Activated CD4-positive, alpha-beta T cell treated with anti-CD3 and anti-CD28 coated beads, Interleukin-2, amount 10 ng/mL, durations not matched to agents 7 days and 5 days (primary cell): ENCODE data around the gene STUM. TPM values are rescaled to one million over a fixed set of nuclear protein-coding genes. Genes with fewer than 3 reads are reported as not detected.
"Not testable (repeated sequence)": the region's sequence is repeated elsewhere in the genome, so short reads cannot be mapped to it uniquely, and the experiment has no call there.

Experiments
- CTCF ChIA-PET: fragments of 350-600 bp; sonication (Branson Sonifier 250); formaldehyde crosslinking; loops from one replicate; lab custom pipeline; 2021; ENCODE audit warnings: antibody characterized with exemption; lab: Charles Lee
- POLR2A ChIA-PET: fragments of 350-600 bp; sonication (Branson Sonifier 250); formaldehyde crosslinking; loops from one replicate; lab custom pipeline; 2021; ENCODE audit warnings: antibody characterized with exemption; lab: Charles Lee
- DNase-seq: peaks from one replicate; pipeline ENCODE4 v3.0.0-alpha.2; 2020
- H3K27ac Mint-ChIP-seq: one replicate; pipeline ENCODE4 v1.8.0; 2021; ENCODE audit warnings: mild to moderate bottlenecking, moderate library complexity, mixed read lengths
- H3K27me3 Mint-ChIP-seq: one replicate; pipeline ENCODE4 v1.8.0; 2021; ENCODE audit warnings: mixed read lengths
- H3K36me3 Mint-ChIP-seq: one replicate; pipeline ENCODE4 v1.8.0; 2021; ENCODE audit warnings: low read depth, mixed read lengths
- H3K4me1 Mint-ChIP-seq: one replicate; pipeline ENCODE4 v1.8.0; 2021; ENCODE audit warnings: mixed read lengths
- H3K4me3 Mint-ChIP-seq: one replicate; pipeline ENCODE4 v1.8.0; 2021; ENCODE audit warnings: mild to moderate bottlenecking, moderate library complexity, mixed read lengths
- H3K9me3 Mint-ChIP-seq: one replicate; pipeline ENCODE4 v1.8.0; 2021; ENCODE audit warnings: mixed read lengths
- total RNA-seq, 2 experiments: library from RNA; stranded (reverse); gene quantifications; one replicate each; pipeline ENCODE4 v1.2.3, GENCODE V29; 2021

STUM gene
- total RNA-seq, 2 experiments from 2014 or later, result not detected

GRCh38 chr1:226596531-226597165 lies 48.1 kb downstream of the STUM start:
- Mint-ChIP-seq H3K36me3 (no peaks in the 10 kb centered on the region), H3K27ac (no peak overlapping the region), H3K9me3 (no peaks in the 10 kb centered on the region), H3K4me1 (no peaks in the 10 kb centered on the region), H3K27me3 (peaks cover 11% of the 10 kb centered on the region), H3K4me3 (no peak overlapping the region)
- no peak for DNase-seq
- ChIA-PET CTCF (no interaction called here), POLR2A (no interaction called here)

- CTCF ChIA-PET, result interaction anchor here (0.5 to 1.0 kb wide), 2 partner anchors 90 to 230 kb away, joined by 3 to 5 read pairs; no protein-coding TSS in a partner anchor
- Mint-ChIP-seq H3K4me3 (no peak overlapping the region), H3K27ac (no peak overlapping the region), H3K4me1 (no peaks in the 10 kb centered on the region), H3K9me3 (no peaks in the 10 kb centered on the region), H3K27me3 (peaks cover 11% of the 10 kb centered on the region), H3K36me3 (no peaks in the 10 kb centered on the region)
- no peak for DNase-seq
- POLR2A ChIA-PET, result no interaction called here
Observed at GRCh38 chr1:226597616-226598454, 49.3 kb downstream of the STUM start.

- CTCF ChIA-PET, result interaction anchor here (1.0 kb wide), 1 partner anchor 230 kb away, joined by 3 read pairs; no protein-coding TSS in a partner anchor
- peaks cover 11% of the 10 kb centered on the region for H3K27me3 Mint-ChIP-seq
- DNase-seq, result no peak
- H3K9me3 Mint-ChIP-seq, result no peaks in the 10 kb centered on the region
- no peak overlapping the region for H3K27ac Mint-ChIP-seq
- H3K36me3 Mint-ChIP-seq, result no peaks in the 10 kb centered on the region
- POLR2A ChIA-PET, result no interaction called here
- no peaks in the 10 kb centered on the region for H3K4me1 Mint-ChIP-seq
- H3K4me3 Mint-ChIP-seq, result no peak overlapping the region
Observed at GRCh38 chr1:226598455-226598849, 49.9 kb downstream of the STUM start.

GRCh38 chr1:226598955-226599354 lies 50.4 kb downstream of the STUM start:
- H3K9me3 Mint-ChIP-seq, CTCF ChIA-PET, H3K36me3 Mint-ChIP-seq, DNase-seq, H3K4me3 Mint-ChIP-seq, POLR2A ChIA-PET, H3K4me1 Mint-ChIP-seq, H3K27ac Mint-ChIP-seq: not testable (repeated sequence)
- H3K27me3 Mint-ChIP-seq, result peaks cover 11% of the 10 kb centered on the region

GRCh38 chr1:226599636-226600238 lies 51.2 kb downstream of the STUM start:
- DNase-seq, result no peak
- Mint-ChIP-seq H3K27ac (no peak overlapping the region), H3K4me1 (peaks cover 2% of the 10 kb centered on the region), H3K27me3 (peaks cover 11% of the 10 kb centered on the region), H3K9me3 (no peaks in the 10 kb centered on the region), H3K4me3 (no peak overlapping the region), H3K36me3 (no peaks in the 10 kb centered on the region)
- CTCF ChIA-PET, result no interaction called here
- POLR2A ChIA-PET, result no interaction called here

- H3K4me3 Mint-ChIP-seq, result no peak overlapping the region
- no peaks in the 10 kb centered on the region for H3K36me3 Mint-ChIP-seq
- no peaks in the 10 kb centered on the region for H3K9me3 Mint-ChIP-seq
- peaks cover 11% of the 10 kb centered on the region for H3K27me3 Mint-ChIP-seq
- DNase-seq, result no peak
- H3K27ac Mint-ChIP-seq, result no peak overlapping the region
- H3K4me1 Mint-ChIP-seq, result peaks cover 2% of the 10 kb centered on the region
- POLR2A ChIA-PET, result no interaction called here
- CTCF ChIA-PET, result interaction anchor here (1.2 kb wide), 1 partner anchor 12 kb away, joined by 3 read pairs; no protein-coding TSS in a partner anchor
Observed at GRCh38 chr1:226600254-226600653, 51.7 kb downstream of the STUM start.

- DNase-seq, result no peak
- H3K9me3 Mint-ChIP-seq, result no peaks in the 10 kb centered on the region
- H3K36me3 Mint-ChIP-seq, result no peaks in the 10 kb centered on the region
- H3K4me3 Mint-ChIP-seq, result no peak overlapping the region
- POLR2A ChIA-PET, result no interaction called here
- H3K27me3 Mint-ChIP-seq, result peaks cover 11% of the 10 kb centered on the region
- CTCF ChIA-PET, result interaction anchor here (1.2 kb wide), 1 partner anchor 13 kb away, joined by 3 read pairs; no protein-coding TSS in a partner anchor
- no peak overlapping the region for H3K27ac Mint-ChIP-seq
- peaks cover 2% of the 10 kb centered on the region for H3K4me1 Mint-ChIP-seq
Observed at GRCh38 chr1:226601456-226601855, 52.9 kb downstream of the STUM start.

- H3K36me3 Mint-ChIP-seq, result no peaks in the 10 kb centered on the region
- DNase-seq, result no peak
- ChIA-PET POLR2A (no interaction called here), CTCF (no interaction called here)
- peaks cover 11% of the 10 kb centered on the region for H3K27me3 Mint-ChIP-seq
- H3K9me3 Mint-ChIP-seq, result no peaks in the 10 kb centered on the region
- peaks cover 2% of the 10 kb centered on the region for H3K4me1 Mint-ChIP-seq
- no peak overlapping the region for H3K27ac Mint-ChIP-seq
- no peak overlapping the region for H3K4me3 Mint-ChIP-seq
Observed at GRCh38 chr1:226602186-226603021, 53.8 kb downstream of the STUM start.

GRCh38 chr1:226603022-226603857 lies 54.7 kb downstream of the STUM start:
- H3K4me3 Mint-ChIP-seq, result no peak overlapping the region
- ChIA-PET CTCF (interaction anchor here (1.5 kb wide), 1 partner anchor 21 kb away, joined by 3 read pairs; no protein-coding TSS in a partner anchor), POLR2A (no interaction called here)
- no peak overlapping the region for H3K27ac Mint-ChIP-seq
- H3K27me3 Mint-ChIP-seq, result peaks cover 11% of the 10 kb centered on the region
- H3K36me3 Mint-ChIP-seq, result no peaks in the 10 kb centered on the region
- H3K4me1 Mint-ChIP-seq, result peaks cover 2% of the 10 kb centered on the region
- DNase-seq, result no peak
- no peaks in the 10 kb centered on the region for H3K9me3 Mint-ChIP-seq

- no peak overlapping the region for H3K27ac Mint-ChIP-seq
- CTCF ChIA-PET, result interaction anchor here (1.5 kb wide), 1 partner anchor 21 kb away, joined by 3 read pairs; no protein-coding TSS in a partner anchor
- peaks cover 4% of the 10 kb centered on the region for H3K27me3 Mint-ChIP-seq
- H3K9me3 Mint-ChIP-seq, result no peaks in the 10 kb centered on the region
- no peak overlapping the region for H3K4me3 Mint-ChIP-seq
- DNase-seq, result no peak
- POLR2A ChIA-PET, result no interaction called here
- no peaks in the 10 kb centered on the region for H3K36me3 Mint-ChIP-seq
- peaks cover 2% of the 10 kb centered on the region for H3K4me1 Mint-ChIP-seq
Observed at GRCh38 chr1:226603858-226604559, 55.4 kb downstream of the STUM start.

GRCh38 chr1:226604560-226605317 lies 56.2 kb downstream of the STUM start:
- POLR2A ChIA-PET, result no interaction called here

More at GRCh38 chr1:226604560-226605317, 56.2 kb downstream of the STUM start:
- Mint-ChIP-seq H3K4me3 (no peak overlapping the region), H3K36me3 (no peaks in the 10 kb centered on the region), H3K9me3 (no peaks in the 10 kb centered on the region), H3K27ac (no peak overlapping the region), H3K27me3 (no peaks in the 10 kb centered on the region), H3K4me1 (peaks cover 2% of the 10 kb centered on the region)
- CTCF ChIA-PET, result interaction anchor here (0.7 to 1.5 kb wide), 2 partner anchors 15 to 22 kb away, joined by 3 read pairs; no protein-coding TSS in a partner anchor
- DNase-seq, result no peak
